Tibial nerve (tissue), 3 donors: ENCODE data around the gene COX6B2.

Experiments
- POLR2A ChIP-seq, 2 donors: fragments of 450-650 bp; IDR thresholded peaks; one replicate each; pipeline ENCODE4 v1.6.1; 2017; ENCODE audit warnings: antibody characterized with exemption in 2 of 2, mild to moderate bottlenecking in 2 of 2, moderate library complexity in 2 of 2
- TF ChIP-seq, protein P1 (sequence below), 5 experiments: fragments of 200-600 bp in 3 of 5; fragments of 450-650 bp in 2 of 5; sonication (generic) in 3 of 5; IDR thresholded peaks; one replicate each; pipeline ENCODE4 v1.5.1; 2016 to 2019; ENCODE audit warnings: antibody characterized with exemption in 5 of 5, mild to moderate bottlenecking in 3 of 5, moderate library complexity in 2 of 5

- TF ChIP-seq, protein P1, sequence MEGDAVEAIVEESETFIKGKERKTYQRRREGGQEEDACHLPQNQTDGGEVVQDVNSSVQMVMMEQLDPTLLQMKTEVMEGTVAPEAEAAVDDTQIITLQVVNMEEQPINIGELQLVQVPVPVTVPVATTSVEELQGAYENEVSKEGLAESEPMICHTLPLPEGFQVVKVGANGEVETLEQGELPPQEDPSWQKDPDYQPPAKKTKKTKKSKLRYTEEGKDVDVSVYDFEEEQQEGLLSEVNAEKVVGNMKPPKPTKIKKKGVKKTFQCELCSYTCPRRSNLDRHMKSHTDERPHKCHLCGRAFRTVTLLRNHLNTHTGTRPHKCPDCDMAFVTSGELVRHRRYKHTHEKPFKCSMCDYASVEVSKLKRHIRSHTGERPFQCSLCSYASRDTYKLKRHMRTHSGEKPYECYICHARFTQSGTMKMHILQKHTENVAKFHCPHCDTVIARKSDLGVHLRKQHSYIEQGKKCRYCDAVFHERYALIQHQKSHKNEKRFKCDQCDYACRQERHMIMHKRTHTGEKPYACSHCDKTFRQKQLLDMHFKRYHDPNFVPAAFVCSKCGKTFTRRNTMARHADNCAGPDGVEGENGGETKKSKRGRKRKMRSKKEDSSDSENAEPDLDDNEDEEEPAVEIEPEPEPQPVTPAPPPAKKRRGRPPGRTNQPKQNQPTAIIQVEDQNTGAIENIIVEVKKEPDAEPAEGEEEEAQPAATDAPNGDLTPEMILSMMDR (IDR thresholded peaks at IDR 0.05) = no peak
- no peak for TF ChIP-seq POLR2A (IDR thresholded peaks at IDR 0.05)
Observed at GRCh38 chr19:55314396-55314795, 40.1 kb downstream of the COX6B2 start.
